Erythroblast (primary cell): ENCODE measurements around the gene COL6A1.

Experiments used
- GATA1 ChIP-seq: IDR thresholded peaks from 2 replicates; pipeline ENCODE4 v1.6.1; 2011; ENCODE audit warnings: low read depth, mild to moderate bottlenecking, control low read depth, low read length, moderate library complexity
- POLR2A ChIP-seq: IDR thresholded peaks from 2 replicates; pipeline ENCODE4 v1.6.1; 2011; ENCODE audit warnings: mild to moderate bottlenecking, low read length

GRCh38 chr21:45977396-45977795 lies 4.2 kb upstream of the COL6A1 start:
- TF ChIP-seq POLR2A (no peak), GATA1 (no peak)
